A549 (cell line): ENCODE measurements around the gene ELAC2. TPM values are rescaled to one million over a fixed set of nuclear protein-coding genes. Genes with fewer than 3 reads are reported as not detected.

ENCODE experiments used
- ATAC-seq, 2 experiments: fragments of 200-7000 bp in 1 of 2; fragments of >200 bp in 1 of 2; cut with Nextera tagmentation in 1 of 2; cut with Tn5 transposase in 1 of 2; 3 replicates each; pipeline versions ENCODE4 v1.8.0 to v1.9.1; 2018 to 2020; ENCODE audit warnings: mild to moderate bottlenecking in 1 of 2, moderate library complexity in 1 of 2
- CTCF ChIA-PET: fragments of 300-600 bp; sonication (Branson Sonifier 250); formaldehyde crosslinking; extraction: SDS; loops from one replicate; lab custom pipeline; 2021; ENCODE audit warnings: antibody characterized with exemption, inconsistent platforms; lab: Yijun Ruan, JAX
- POLR2A ChIA-PET: fragments of 350-600 bp; formaldehyde crosslinking; extraction: SDS; loops from one replicate; lab custom pipeline; 2021; ENCODE audit warnings: antibody characterized with exemption, inconsistent platforms; lab: Yijun Ruan, JAX
- DNase-seq, 2 experiments: peaks; one replicate each; pipeline versions ENCODE4 v3.0.0 to v3.0.0-alpha.2; 2011 to 2016; ENCODE audit warnings: low read depth in 1 of 2, low spot score in 1 of 2
- FAIRE-seq: peaks from 2 replicates; lab custom pipeline; 2011; peaks lifted over from hg19 to GRCh38; lab: Jason Lieb, UNC
- H3K27ac ChIP-seq, 2 experiments: fragments of >200 bp; sonication (Bioruptor Twin); formaldehyde crosslinking; 3 replicates each; pipeline ENCODE4 v1.5.1; 2016 to 2017
- H3K4me1 ChIP-seq: fragments of >200 bp; sonication (Bioruptor Twin); formaldehyde crosslinking; 3 replicates; pipeline ENCODE4 v1.6.1; 2016
- H3K4me2 ChIP-seq: fragments of >200 bp; sonication (Bioruptor Twin); formaldehyde crosslinking; 3 replicates; pipeline ENCODE4 v1.6.1; 2016
- H3K4me3 ChIP-seq: fragments of >200 bp; sonication (Bioruptor Twin); formaldehyde crosslinking; 3 replicates; pipeline ENCODE4 v1.5.1; 2016
- H3K9me3 ChIP-seq: fragments of >200 bp; sonication (Bioruptor Twin); formaldehyde crosslinking; 3 replicates; pipeline ENCODE4 v1.6.1; 2016
- BHLHE40 ChIP-seq: IDR thresholded peaks from 2 replicates; pipeline ENCODE4 v1.6.1; 2012; ENCODE audit warnings: low read depth, low read length, inconsistent platforms
- CHD4 ChIP-seq: fragments of 200-600 bp; sonication (generic); IDR thresholded peaks from 2 replicates; pipeline ENCODE4 v1.6.1; 2016; ENCODE audit warnings: antibody characterized with exemption, mild to moderate bottlenecking, borderline replicate concordance
- CTCF ChIP-seq: fragments of >200 bp; sonication (Bioruptor Twin); formaldehyde crosslinking; IDR thresholded peaks from 3 replicates; pipeline ENCODE4 v1.5.1; 2016
- EP300 ChIP-seq, 2 experiments: fragments of >200 bp; sonication (Bioruptor Twin); formaldehyde crosslinking; IDR thresholded peaks; 2 replicates in 1 of 2; 3 replicates in 1 of 2; pipeline ENCODE4 v1.6.1; 2016 to 2017
- ESRRA ChIP-seq: fragments of 150-350 bp; IDR thresholded peaks from 2 replicates; pipeline ENCODE4 v1.6.1; 2014; ENCODE audit warnings: mild to moderate bottlenecking, low read length, borderline replicate concordance
- FOSB ChIP-seq: fragments of 250-450 bp; sonication (Bioruptor Pico); IDR thresholded peaks from 2 replicates; pipeline ENCODE4 v1.5.0; 2020; ENCODE audit warnings: mild to moderate bottlenecking, moderate library complexity
- FOSL2 ChIP-seq, 2 experiments: fragments of 450-650 bp in 1 of 2; fragments of >200 bp in 1 of 2; sonication (Bioruptor Twin) in 1 of 2; formaldehyde crosslinking; IDR thresholded peaks; 2 replicates each; pipeline versions ENCODE4 v1.5.0 to v1.6.1; 2016 to 2020; ENCODE audit warnings: mild to moderate bottlenecking in 1 of 2, moderate library complexity in 1 of 2
- GATA3 ChIP-seq: IDR thresholded peaks from 2 replicates; pipeline ENCODE4 v1.6.1; 2012; ENCODE audit warnings: borderline replicate concordance
- HES2 ChIP-seq: fragments of >200 bp; sonication (Bioruptor Twin); formaldehyde crosslinking; IDR thresholded peaks from 2 replicates; pipeline ENCODE4 v1.6.1; 2016
- HEYL ChIP-seq: fragments of 250-450 bp; sonication (Bioruptor Pico); IDR thresholded peaks from 2 replicates; pipeline ENCODE4 v1.8.0; 2021; ENCODE audit warnings: mild to moderate bottlenecking, moderate library complexity
- HOXB13 ChIP-seq: fragments of 250-450 bp; sonication (Bioruptor Pico); IDR thresholded peaks from 2 replicates; pipeline ENCODE4 v1.5.0; 2020; ENCODE audit warnings: low read depth, mild to moderate bottlenecking, moderate library complexity
- JUNB ChIP-seq: fragments of >200 bp; sonication (Bioruptor Twin); formaldehyde crosslinking; IDR thresholded peaks from 2 replicates; pipeline ENCODE4 v1.6.1; 2016
- KDM5A ChIP-seq: fragments of 200-600 bp; sonication (generic); IDR thresholded peaks from 2 replicates; pipeline ENCODE4 v1.6.1; 2016; ENCODE audit warnings: antibody characterized with exemption, mild to moderate bottlenecking
- MAZ ChIP-seq: fragments of 150-350 bp; IDR thresholded peaks from 2 replicates; pipeline ENCODE4 v1.6.1; 2014; ENCODE audit warnings: antibody characterized with exemption, low read depth, low read length, borderline replicate concordance
- NPAS2 ChIP-seq: fragments of 250-450 bp; sonication (Bioruptor Pico); IDR thresholded peaks from 2 replicates; pipeline ENCODE4 v1.8.0; 2022; ENCODE audit warnings: mild to moderate bottlenecking, moderate library complexity, borderline replicate concordance
- NR3C1 ChIP-seq: fragments of >200 bp; sonication (Bioruptor Twin); formaldehyde crosslinking; IDR thresholded peaks from 3 replicates; pipeline ENCODE4 v1.6.1; 2017
- RCOR1 ChIP-seq: fragments of 150-350 bp; IDR thresholded peaks from 2 replicates; pipeline ENCODE4 v1.6.1; 2014; ENCODE audit warnings: antibody characterized with exemption, low read length, low read depth
- TFCP2L1 ChIP-seq: fragments of 250-450 bp; sonication (Bioruptor Pico); IDR thresholded peaks from 2 replicates; pipeline ENCODE4 v1.5.0; 2021; ENCODE audit warnings: mild to moderate bottlenecking
- ZFP36 ChIP-seq: fragments of 450-650 bp; IDR thresholded peaks from 2 replicates; pipeline ENCODE4 v1.6.1; 2014; ENCODE audit warnings: borderline replicate concordance; ENCODE audit not compliant: partially characterized antibody
- ZNF302 ChIP-seq: fragments of 250-450 bp; sonication (Bioruptor Pico); IDR thresholded peaks from 2 replicates; pipeline ENCODE4 v1.9.0; 2021; ENCODE audit warnings: inconsistent platforms, mild to moderate bottlenecking, moderate library complexity
- ZSCAN20 ChIP-seq: fragments of 250-450 bp; sonication (Bioruptor Pico); IDR thresholded peaks from 2 replicates; pipeline ENCODE4 v1.8.0; 2022; ENCODE audit warnings: mild to moderate bottlenecking, moderate library complexity
- WGBS: methylation state at CpG from one replicate; pipeline ENCODE4 v1.1.6; 2017; ENCODE audit errors: missing lambda C conversion rate; 5-methylcytosine and 5-hydroxymethylcytosine counted together
- polyA plus RNA-seq, 4 experiments: library from polyadenylated mRNA; depleted of rRNA in 3 of 4; stranded (reverse); fragments of >200 nt; fragmentation: RNase III in 1 of 4; extraction: RNeasy Plus Mini Kit Qiagen cat#74134 plus additional on column Dnase treatment in 1 of 4; gene quantifications; 2 replicates in 3 of 4; 3 replicates in 1 of 4; pipeline ENCODE4 v1.2.3, GENCODE V29; 2011 to 2017
- TF ChIP-seq, protein P1 (sequence below): fragments of 250-450 bp; sonication (Bioruptor Pico); IDR thresholded peaks from 2 replicates; pipeline ENCODE4 v1.5.0; 2021; ENCODE audit warnings: mild to moderate bottlenecking, moderate library complexity, borderline replicate concordance
- TF ChIP-seq, protein P2 (sequence below): fragments of 250-450 bp; sonication (Bioruptor Pico); IDR thresholded peaks from 2 replicates; pipeline ENCODE4 v1.5.0; 2020; ENCODE audit warnings: low read depth, mild to moderate bottlenecking, moderate library complexity
- TF ChIP-seq, protein P3 (sequence below): IDR thresholded peaks from 2 replicates; pipeline ENCODE4 v1.6.1; 2012
- TF ChIP-seq, protein P4 (sequence below): fragments of 200-600 bp; sonication (generic); IDR thresholded peaks from 2 replicates; pipeline ENCODE4 v1.6.1; 2016; ENCODE audit warnings: antibody characterized with exemption, mild to moderate bottlenecking, moderate library complexity

Gene ELAC2
- polyA plus RNA-seq, 2 of the 4 experiments (the other 2 are of a cell fraction): 97.9 to 106 TPM

- Histone ChIP-seq H3K27ac (no peak overlapping the region), H3K4me1 (no peaks in the 10 kb centered on the region), H3K9me3 (0 out of 3 replicates have a peak, but pooled peaks cover 9% of the 10 kb centered on the region), H3K4me2 (no peak overlapping the region), H3K4me3 (no peak overlapping the region)
- CTCF ChIA-PET: interaction anchor here (2.0 kb wide), 1 partner anchor 44 kb away, joined by 5 read pairs; no protein-coding TSS in a partner anchor
- no peak for DNase-seq
- WGBS: 94% methylated on average over 12 of the region's 12 CpGs
- ATAC-seq: no peak
- FAIRE-seq: no peak
- TF ChIP-seq HOXB13 (CRISPR knock-in tag) (no peak), ZSCAN20 (no peak), CHD4 (no peak), RCOR1 (no peak), FOSB (CRISPR knock-in tag) (no peak), HEYL (no peak), ZNF302 (CRISPR knock-in tag) (no peak), FOSL2 (IDR thresholded peaks at IDR 0.05) (no peak), FOSL2 (CRISPR knock-in tag; IDR thresholded peaks at IDR 0.05) (no peak), JUNB (no peak), HES2 (no peak), GATA3 (no peak), NPAS2 (no peak)
- TF ChIP-seq, protein P1, sequence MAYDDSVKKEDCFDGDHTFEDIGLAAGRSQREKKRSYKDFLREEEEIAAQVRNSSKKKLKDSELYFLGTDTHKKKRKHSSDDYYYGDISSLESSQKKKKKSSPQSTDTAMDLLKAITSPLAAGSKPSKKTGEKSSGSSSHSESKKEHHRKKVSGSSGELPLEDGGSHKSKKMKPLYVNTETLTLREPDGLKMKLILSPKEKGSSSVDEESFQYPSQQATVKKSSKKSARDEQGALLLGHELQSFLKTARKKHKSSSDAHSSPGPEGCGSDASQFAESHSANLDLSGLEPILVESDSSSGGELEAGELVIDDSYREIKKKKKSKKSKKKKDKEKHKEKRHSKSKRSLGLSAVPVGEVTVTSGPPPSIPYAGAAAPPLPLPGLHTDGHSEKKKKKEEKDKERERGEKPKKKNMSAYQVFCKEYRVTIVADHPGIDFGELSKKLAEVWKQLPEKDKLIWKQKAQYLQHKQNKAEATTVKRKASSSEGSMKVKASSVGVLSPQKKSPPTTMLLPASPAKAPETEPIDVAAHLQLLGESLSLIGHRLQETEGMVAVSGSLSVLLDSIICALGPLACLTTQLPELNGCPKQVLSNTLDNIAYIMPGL (CRISPR knock-in tag): no peak
- TF ChIP-seq, protein P2, sequence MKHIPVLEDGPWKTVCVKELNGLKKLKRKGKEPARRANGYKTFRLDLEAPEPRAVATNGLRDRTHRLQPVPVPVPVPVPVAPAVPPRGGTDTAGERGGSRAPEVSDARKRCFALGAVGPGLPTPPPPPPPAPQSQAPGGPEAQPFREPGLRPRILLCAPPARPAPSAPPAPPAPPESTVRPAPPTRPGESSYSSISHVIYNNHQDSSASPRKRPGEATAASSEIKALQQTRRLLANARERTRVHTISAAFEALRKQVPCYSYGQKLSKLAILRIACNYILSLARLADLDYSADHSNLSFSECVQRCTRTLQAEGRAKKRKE (CRISPR knock-in tag): no peak
- POLR2A ChIA-PET: no interaction called here
Observed at GRCh38 chr17:12958786-12959185, 59.0 kb downstream of the ELAC2 start.

GRCh38 chr17:12955521-12955920 is 62.3 kb downstream of the ELAC2 start:
- TF ChIP-seq ZFP36: no peak
- no peak for TF ChIP-seq FOSB (CRISPR knock-in tag)
- no peak for TF ChIP-seq MAZ
- no peak for TF ChIP-seq EP300 (IDR thresholded peaks at IDR 0.05)
- no peak for TF ChIP-seq KDM5A
- TF ChIP-seq, protein P3, sequence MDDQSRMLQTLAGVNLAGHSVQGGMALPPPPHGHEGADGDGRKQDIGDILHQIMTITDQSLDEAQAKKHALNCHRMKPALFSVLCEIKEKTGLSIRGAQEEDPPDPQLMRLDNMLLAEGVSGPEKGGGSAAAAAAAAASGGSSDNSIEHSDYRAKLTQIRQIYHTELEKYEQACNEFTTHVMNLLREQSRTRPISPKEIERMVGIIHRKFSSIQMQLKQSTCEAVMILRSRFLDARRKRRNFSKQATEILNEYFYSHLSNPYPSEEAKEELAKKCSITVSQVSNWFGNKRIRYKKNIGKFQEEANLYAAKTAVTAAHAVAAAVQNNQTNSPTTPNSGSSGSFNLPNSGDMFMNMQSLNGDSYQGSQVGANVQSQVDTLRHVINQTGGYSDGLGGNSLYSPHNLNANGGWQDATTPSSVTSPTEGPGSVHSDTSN: no peak
- no peak for TF ChIP-seq HEYL
- TF ChIP-seq, protein P4, sequence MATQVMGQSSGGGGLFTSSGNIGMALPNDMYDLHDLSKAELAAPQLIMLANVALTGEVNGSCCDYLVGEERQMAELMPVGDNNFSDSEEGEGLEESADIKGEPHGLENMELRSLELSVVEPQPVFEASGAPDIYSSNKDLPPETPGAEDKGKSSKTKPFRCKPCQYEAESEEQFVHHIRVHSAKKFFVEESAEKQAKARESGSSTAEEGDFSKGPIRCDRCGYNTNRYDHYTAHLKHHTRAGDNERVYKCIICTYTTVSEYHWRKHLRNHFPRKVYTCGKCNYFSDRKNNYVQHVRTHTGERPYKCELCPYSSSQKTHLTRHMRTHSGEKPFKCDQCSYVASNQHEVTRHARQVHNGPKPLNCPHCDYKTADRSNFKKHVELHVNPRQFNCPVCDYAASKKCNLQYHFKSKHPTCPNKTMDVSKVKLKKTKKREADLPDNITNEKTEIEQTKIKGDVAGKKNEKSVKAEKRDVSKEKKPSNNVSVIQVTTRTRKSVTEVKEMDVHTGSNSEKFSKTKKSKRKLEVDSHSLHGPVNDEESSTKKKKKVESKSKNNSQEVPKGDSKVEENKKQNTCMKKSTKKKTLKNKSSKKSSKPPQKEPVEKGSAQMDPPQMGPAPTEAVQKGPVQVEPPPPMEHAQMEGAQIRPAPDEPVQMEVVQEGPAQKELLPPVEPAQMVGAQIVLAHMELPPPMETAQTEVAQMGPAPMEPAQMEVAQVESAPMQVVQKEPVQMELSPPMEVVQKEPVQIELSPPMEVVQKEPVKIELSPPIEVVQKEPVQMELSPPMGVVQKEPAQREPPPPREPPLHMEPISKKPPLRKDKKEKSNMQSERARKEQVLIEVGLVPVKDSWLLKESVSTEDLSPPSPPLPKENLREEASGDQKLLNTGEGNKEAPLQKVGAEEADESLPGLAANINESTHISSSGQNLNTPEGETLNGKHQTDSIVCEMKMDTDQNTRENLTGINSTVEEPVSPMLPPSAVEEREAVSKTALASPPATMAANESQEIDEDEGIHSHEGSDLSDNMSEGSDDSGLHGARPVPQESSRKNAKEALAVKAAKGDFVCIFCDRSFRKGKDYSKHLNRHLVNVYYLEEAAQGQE: no peak
- TF ChIP-seq ZNF302 (CRISPR knock-in tag): no peak
- TF ChIP-seq CTCF: no peak
- TF ChIP-seq BHLHE40: no peak
- no peak for TF ChIP-seq GATA3
- TF ChIP-seq ESRRA: no peak
- TF ChIP-seq NR3C1: no peak
- no peak for TF ChIP-seq TFCP2L1
- TF ChIP-seq, all 56 proteins: peak for 0
- ATAC-seq: no peak
- 61% methylated on average over 5 of the region's 5 CpGs for WGBS
- FAIRE-seq: no peak
- no peak overlapping the region for H3K4me3 ChIP-seq
- H3K9me3 ChIP-seq: 0 out of 3 replicates have a peak, but pooled peaks cover 9% of the 10 kb centered on the region
- ChIA-PET POLR2A (no interaction called here), CTCF (interaction anchor here (0.5 to 0.7 kb wide), 2 partner anchors 409 to 1718 kb away, joined by 3 read pairs; no protein-coding TSS in a partner anchor)
- no peak for DNase-seq
- no peaks in the 10 kb centered on the region for H3K4me1 ChIP-seq
- no peak overlapping the region for H3K4me2 ChIP-seq
- no peak overlapping the region for H3K27ac ChIP-seq
